Measurements from ENCODE around the gene SPPL3. TPM values are rescaled to one million over a fixed set of nuclear protein-coding genes. Genes with fewer than 3 reads are reported as not detected.
"Not testable (repeated sequence)": the region's sequence is repeated elsewhere in the genome, so short reads cannot be mapped to it uniquely, and the experiment has no call there.

SPPL3 gene
- total and polyA plus RNA-seq, 2 experiments from 2014 or later, result 10.9 to 27.8 TPM

- not testable (repeated sequence) for H4K20me1 ChIP-seq (replicated peaks; ENCODE audit: insufficient read depth); H3K4me1 ChIP-seq (ENCODE audit: insufficient read depth); DNase-seq (ENCODE audit: low spot score); H3K27me3 ChIP-seq (ENCODE audit: insufficient read depth); H3K9me2 ChIP-seq (ENCODE audit: insufficient read depth); H2AFZ ChIP-seq; H3K4me2 ChIP-seq; H3K36me3 ChIP-seq (ENCODE audit: insufficient read depth); H3K27ac ChIP-seq (ENCODE audit: low read depth); H3K79me2 ChIP-seq (replicated peaks; ENCODE audit: insufficient read depth); H3F3A ChIP-seq (replicated peaks; ENCODE audit: low read depth); ATAC-seq; H3K27ac Mint-ChIP-seq; H3K4me3 Mint-ChIP-seq; H3K4me1 Mint-ChIP-seq; H3K4me3 ChIP-seq; H3K27me3 Mint-ChIP-seq (ENCODE audit: insufficient read depth, low read depth, poor library complexity)
- Mint-ChIP-seq H3K36me3 (ENCODE audit: low read depth) (peaks cover 24% of the 10 kb centered on the region), H3K9me3 (peaks cover 20% of the 10 kb centered on the region)
These were observed 111.7 kb downstream of the SPPL3 start for GRCh38 chr12:120792456-120792855.

GRCh38 chr12:120791669-120792176 is 112.4 kb downstream of the SPPL3 start:
- no peaks in the 10 kb centered on the region for H3K36me3 ChIP-seq (ENCODE audit: insufficient read depth)
- no peaks in the 10 kb centered on the region for H3K4me1 ChIP-seq (ENCODE audit: insufficient read depth)
- H3K27me3 ChIP-seq (ENCODE audit: insufficient read depth), result no peaks in the 10 kb centered on the region
- H4K20me1 ChIP-seq (replicated peaks; ENCODE audit: insufficient read depth), result no peaks in the 10 kb centered on the region
- no peak overlapping the region for H3K4me2 ChIP-seq
- no peaks in the 10 kb centered on the region for H3K9me2 ChIP-seq (ENCODE audit: insufficient read depth)
- Mint-ChIP-seq H3K27me3 (ENCODE audit: insufficient read depth, low read depth, poor library complexity) (no peaks in the 10 kb centered on the region), H3K9me3 (peaks cover 15% of the 10 kb centered on the region), H3K4me1 (no peaks in the 10 kb centered on the region), H3K36me3 (ENCODE audit: low read depth) (peaks cover 18% of the 10 kb centered on the region), H3K27ac (no peak overlapping the region), H3K4me3 (no peak overlapping the region)
- no peak overlapping the region for H2AFZ ChIP-seq
- H3K4me3 ChIP-seq, result no peak overlapping the region
- ATAC-seq (no peak), DNase-seq (ENCODE audit: low spot score) (no peak)
- no peaks in the 10 kb centered on the region for H3F3A ChIP-seq (replicated peaks; ENCODE audit: low read depth)
- H3K79me2 ChIP-seq (replicated peaks; ENCODE audit: insufficient read depth), result no peaks in the 10 kb centered on the region
- H3K27ac ChIP-seq (ENCODE audit: low read depth), result no peak overlapping the region
- TF ChIP-seq NANOG (IDR thresholded peaks at IDR 0.05; ENCODE audit: borderline replicate concordance) (no peak), EZH2 (IDR thresholded peaks at IDR 0.05; ENCODE audit: low read depth, unreplicated experiment) (no peak), CTCF (conservative IDR thresholded peaks at IDR 0.05; ENCODE audit: low read depth in 2 of 2) (no peak), REST (IDR thresholded peaks at IDR 0.05; ENCODE audit: unreplicated experiment) (no peak), EZH2phosphoT487 (IDR thresholded peaks at IDR 0.05; ENCODE audit: unreplicated experiment) (no peak), ZNF462 (CRISPR knock-in tag; IDR thresholded peaks at IDR 0.05) (no peak), CREB1 (CRISPR knock-in tag; IDR thresholded peaks at IDR 0.05; ENCODE audit: low read depth) (no peak), ZNF114 (CRISPR knock-in tag; IDR thresholded peaks at IDR 0.05) (no peak), POLR2AphosphoS5 (IDR thresholded peaks at IDR 0.05; ENCODE audit: low read depth) (no peak), ZNF331 (CRISPR knock-in tag; IDR thresholded peaks at IDR 0.05; ENCODE audit: low read depth) (no peak)

Data from GM23338 (cell line).